ENCODE measurements around the gene MYO6. TPM values are rescaled to one million over a fixed set of nuclear protein-coding genes. Genes with fewer than 3 reads are reported as not detected.

Gene MYO6
- total RNA-seq, 6 experiments from 2014 or later = 16.0 to 28.3 (median 18.3) TPM

- no peak for TF ChIP-seq CTCF (IDR thresholded peaks at IDR 0.05)
- TF ChIP-seq POLR2A (IDR thresholded peaks at IDR 0.05) = no peak
- intact Hi-C loops (cut with DNase I) = no loop called here
- no peak for ATAC-seq
These were observed 100.4 kb downstream of the MYO6 start for GRCh38 chr6:75849329-75850025.

GRCh38 chr6:75850026-75850833 lies 101.2 kb downstream of the MYO6 start:
- no peak for DNase-seq
- intact Hi-C loops (cut with DNase I) = no loop called here
- TF ChIP-seq CTCF (IDR thresholded peaks at IDR 0.05) = no peak
- no peak for TF ChIP-seq POLR2A (IDR thresholded peaks at IDR 0.05)
- no peaks in the 10 kb centered on the region for H3K27me3 ChIP-seq
- no peaks in the 10 kb centered on the region for H3K9me3 ChIP-seq
- no peaks in the 10 kb centered on the region for H3K36me3 ChIP-seq
- WGBS (ENCODE audit: insufficient coverage, low coverage, low lambda C conversion rate, missing lambda C conversion rate) = 72% methylated on average over 7 of the region's 7 CpGs
- ATAC-seq = no peak
- H3K4me1 ChIP-seq = no peaks in the 10 kb centered on the region
- H3K4me3 ChIP-seq = no peak overlapping the region
- H3K27ac ChIP-seq = peak overlapping the region in 1 of 3 donors; percentile 16

More at GRCh38 chr6:75849329-75850025, 100.4 kb downstream of the MYO6 start:
- Histone ChIP-seq H3K4me3 (no peak overlapping the region), H3K9me3 (no peaks in the 10 kb centered on the region), H3K4me1 (no peaks in the 10 kb centered on the region), H3K36me3 (no peaks in the 10 kb centered on the region), H3K27ac (peak overlapping the region in 1 of 3 donors; percentile 16), H3K27me3 (no peaks in the 10 kb centered on the region)
- no peak for DNase-seq
- WGBS (ENCODE audit: insufficient coverage, low coverage, low lambda C conversion rate, missing lambda C conversion rate) = 53% methylated on average over 9 of the region's 9 CpGs

DNA sequence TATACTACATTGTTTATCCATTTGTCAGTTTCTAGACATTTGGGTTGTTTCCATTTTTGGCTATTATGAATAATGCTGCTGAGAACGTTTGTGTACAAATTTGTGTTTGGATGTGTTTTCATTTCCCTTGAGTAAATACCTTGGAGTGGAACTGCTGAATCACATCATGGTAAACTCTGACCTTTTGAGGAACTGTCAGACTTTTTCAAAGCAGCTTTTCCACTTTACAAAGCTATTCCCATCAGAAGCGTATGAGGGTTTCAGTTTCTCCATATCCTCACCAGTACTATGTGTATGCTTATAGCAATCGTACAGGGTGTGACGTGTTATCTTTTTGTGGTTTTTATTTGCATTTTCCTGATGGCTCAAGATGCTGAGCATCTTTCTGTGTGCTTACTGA lies 103.7 kb downstream of the MYO6 start:
- peak in 1 of 4 donors; percentile 83 for ATAC-seq
- 62% methylated on average over 4 of the region's 4 CpGs for WGBS (ENCODE audit: insufficient coverage, low coverage, low lambda C conversion rate, missing lambda C conversion rate)
- no peaks in the 10 kb centered on the region for H3K36me3 ChIP-seq

DNA sequence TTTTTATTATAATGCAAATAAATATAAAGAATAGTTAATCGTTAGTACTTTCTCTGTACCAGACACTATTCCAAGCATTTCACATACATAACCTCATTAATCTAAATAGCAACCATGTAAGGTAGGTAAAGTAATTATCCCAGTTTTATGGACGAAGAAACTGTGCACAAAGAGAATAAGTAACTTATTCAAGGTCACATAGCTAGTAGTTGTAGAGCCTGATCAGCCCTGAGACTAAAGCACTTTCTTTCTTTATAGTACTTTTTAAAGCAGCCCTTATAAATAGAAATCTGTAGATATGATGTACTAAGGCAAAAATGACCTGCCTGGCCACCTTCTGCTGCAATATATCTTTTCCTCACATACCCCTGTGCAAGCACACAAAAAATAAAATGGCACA lies 104.8 kb downstream of the MYO6 start:
- no peak for TF ChIP-seq CTCF (IDR thresholded peaks at IDR 0.05)
- TF ChIP-seq POLR2A (IDR thresholded peaks at IDR 0.05) = no peak
- ATAC-seq = no peak
- DNase-seq = no peak
- Histone ChIP-seq H3K36me3 (no peaks in the 10 kb centered on the region), H3K27ac (no peak overlapping the region), H3K4me3 (no peak overlapping the region), H3K27me3 (no peaks in the 10 kb centered on the region), H3K9me3 (no peaks in the 10 kb centered on the region), H3K4me1 (no peaks in the 10 kb centered on the region)
- 64% methylated on average over 2 of the region's 2 CpGs for WGBS (ENCODE audit: insufficient coverage, low coverage, low lambda C conversion rate, missing lambda C conversion rate)
- intact Hi-C loops (cut with DNase I) = no loop called here

More for the DNA sequence above, 103.7 kb downstream of the MYO6 start:
- intact Hi-C loops (cut with DNase I) = no loop called here
- H3K27me3 ChIP-seq = no peaks in the 10 kb centered on the region
- no peak overlapping the region for H3K4me3 ChIP-seq
- H3K9me3 ChIP-seq = no peaks in the 10 kb centered on the region
- no peak overlapping the region for H3K27ac ChIP-seq
- no peaks in the 10 kb centered on the region for H3K4me1 ChIP-seq
- no peak for TF ChIP-seq POLR2A (IDR thresholded peaks at IDR 0.05)
- TF ChIP-seq CTCF (IDR thresholded peaks at IDR 0.05) = no peak
- DNase-seq = no peak

Data from right lobe of liver (tissue), 6 donors.